CD14-positive monocyte (primary cell): ENCODE measurements around the gene MDK. TPM values are rescaled to one million over a fixed set of nuclear protein-coding genes. Genes with fewer than 3 reads are reported as not detected.

ENCODE experiments used
- DNase-seq, 3 donors: peaks; one replicate each; pipeline ENCODE4 v3.0.0-alpha.2; 2011 to 2022
- H2AFZ ChIP-seq: 2 replicates; pipeline ENCODE4 v1.6.0; 2012; ENCODE audit warnings: mild to moderate bottlenecking, low read depth, low read length, inconsistent platforms; ENCODE audit not compliant: insufficient read depth, poor library complexity, severe bottlenecking
- H3K27ac ChIP-seq, 2 donors: 1 replicate in 1 of 2; 2 replicates in 1 of 2; pipeline ENCODE4 v1.5.1; 2012 to 2013; ENCODE audit warnings: low read length in 2 of 2, control low read depth in 1 of 2, inconsistent platforms in 1 of 2, low read depth in 1 of 2, mild to moderate bottlenecking in 1 of 2
- H3K27me3 ChIP-seq, 2 donors: one replicate each; pipeline versions ENCODE4 v1.6.0 to v1.6.1; 2011 to 2013; ENCODE audit warnings: low read length in 2 of 2; ENCODE audit not compliant: control insufficient read depth in 2 of 2, insufficient read depth in 2 of 2
- H3K36me3 ChIP-seq, 2 donors: replicated peaks in 1 of 2; 1 replicate in 1 of 2; 2 replicates in 1 of 2; pipeline versions ENCODE4 v1.5.1 to v1.6.1; 2012 to 2013; ENCODE audit warnings: low read length in 2 of 2, control low read depth in 1 of 2, inconsistent platforms in 1 of 2, mild to moderate bottlenecking in 1 of 2; ENCODE audit not compliant: insufficient read depth in 2 of 2, control insufficient read depth in 1 of 2
- H3K4me1 ChIP-seq, 2 donors: 1 replicate in 1 of 2; 2 replicates in 1 of 2; pipeline versions ENCODE4 v1.5.1 to v1.6.1; 2012 to 2013; ENCODE audit warnings: low read length in 2 of 2, control low read depth in 1 of 2, inconsistent platforms in 1 of 2, mild to moderate bottlenecking in 1 of 2, moderate library complexity in 1 of 2; ENCODE audit not compliant: insufficient read depth in 2 of 2, control insufficient read depth in 1 of 2
- H3K4me2 ChIP-seq: replicated peaks from 2 replicates; pipeline ENCODE3; 2012; ENCODE audit warnings: low read length, moderate library complexity, mild to moderate bottlenecking; ENCODE audit not compliant: poor library complexity, severe bottlenecking; ENCODE audit errors: extremely low read depth
- H3K4me3 ChIP-seq, 3 experiments: fragments of 200-600 bp in 1 of 3; sonication (generic) in 1 of 3; replicated peaks in 1 of 3; 1 replicate in 2 of 3; 2 replicates in 1 of 3; pipeline ENCODE4 v1.5.1; 2011 to 2013; ENCODE audit warnings: low read length in 3 of 3, mild to moderate bottlenecking in 3 of 3, control low read depth in 2 of 3, low read depth in 2 of 3, inconsistent platforms in 1 of 3, moderate library complexity in 1 of 3
- H3K79me2 ChIP-seq: 2 replicates; pipeline ENCODE4 v1.6.0; 2012; ENCODE audit warnings: mild to moderate bottlenecking, control low read depth, inconsistent platforms, low read length, moderate library complexity; ENCODE audit not compliant: insufficient read depth
- H3K9ac ChIP-seq: 2 replicates; pipeline ENCODE4 v1.6.0; 2017; ENCODE audit warnings: low read length, mild to moderate bottlenecking; ENCODE audit not compliant: insufficient read depth, poor library complexity, severe bottlenecking
- H3K9me3 ChIP-seq, 2 donors: replicated peaks in 1 of 2; 1 replicate in 1 of 2; 2 replicates in 1 of 2; pipeline versions ENCODE4 v1.5.1 to v1.6.1; 2012 to 2013; ENCODE audit warnings: low read length in 2 of 2, control low read depth in 1 of 2; ENCODE audit not compliant: control insufficient read depth in 1 of 2, insufficient read depth in 1 of 2
- H4K20me1 ChIP-seq: 2 replicates; pipeline ENCODE4 v1.6.0; 2012; ENCODE audit warnings: mild to moderate bottlenecking, low read length, control low read depth, moderate library complexity; ENCODE audit not compliant: insufficient read depth
- H3K27ac Mint-ChIP-seq, 7 donors: one replicate each; pipeline ENCODE4 v1.8.0; 2020; ENCODE audit warnings: mild to moderate bottlenecking in 7 of 7, mixed read lengths in 7 of 7, moderate library complexity in 6 of 7, inconsistent platforms in 2 of 7
- H3K27me3 Mint-ChIP-seq, 3 donors: one replicate each; pipeline ENCODE4 v1.8.0; 2021 to 2022; ENCODE audit warnings: low read depth in 3 of 3, mild to moderate bottlenecking in 3 of 3, mixed read lengths in 3 of 3, moderate library complexity in 3 of 3, inconsistent platforms in 1 of 3
- H3K36me3 Mint-ChIP-seq, 2 donors: one replicate each; pipeline ENCODE4 v1.8.0; 2020; ENCODE audit warnings: mixed read lengths in 2 of 2, inconsistent platforms in 1 of 2, mild to moderate bottlenecking in 1 of 2
- H3K4me1 Mint-ChIP-seq: one replicate; pipeline ENCODE4 v1.8.0; 2020; ENCODE audit warnings: mild to moderate bottlenecking, mixed read lengths
- H3K4me3 Mint-ChIP-seq, 2 donors: one replicate each; pipeline ENCODE4 v1.8.0; 2020; ENCODE audit warnings: mild to moderate bottlenecking in 2 of 2, mixed read lengths in 2 of 2, moderate library complexity in 1 of 2
- H3K9me3 Mint-ChIP-seq, 7 donors: one replicate each; pipeline ENCODE4 v1.8.0; 2020 to 2022; ENCODE audit warnings: mixed read lengths in 7 of 7, mild to moderate bottlenecking in 6 of 7, moderate library complexity in 6 of 7, inconsistent platforms in 2 of 7
- WGBS: methylation state at CpG from one replicate; pipeline ENCODE4 v1.1.5; 2013; ENCODE audit warnings: missing lambda C conversion rate; ENCODE audit not compliant: insufficient coverage; 5-methylcytosine and 5-hydroxymethylcytosine counted together
- intact Hi-C, 2 donors: fragments of 100-400 bp; cut with micrococcal nuclease; formaldehyde crosslinking; loops; one replicate each; pipeline versions ENCODE4 v1.15.0 to v1.15.1; 2023
- polyA plus RNA-seq, 3 donors: library from polyadenylated mRNA; depleted of rRNA in 1 of 3; unstranded in 2 of 3; stranded (reverse) in 1 of 3; fragments of 300-500 nt in 2 of 3; fragments of >200 nt in 1 of 3; fragmentation: Illumina TruSeq in 2 of 3; gene quantifications; 1 replicate in 2 of 3; 2 replicates in 1 of 3; pipeline ENCODE4 v1.2.3, GENCODE V29; 2012 to 2021
- TF ChIP-seq, protein P1 (sequence below): fragments of 200-600 bp; IDR thresholded peaks from one replicate; pipeline ENCODE4 v1.8.0; 2022; ENCODE audit warnings: antibody characterized with exemption, mild to moderate bottlenecking

MDK gene
- polyA plus RNA-seq, 3 donors, result 2.8 TPM; not detected in 2

DNA sequence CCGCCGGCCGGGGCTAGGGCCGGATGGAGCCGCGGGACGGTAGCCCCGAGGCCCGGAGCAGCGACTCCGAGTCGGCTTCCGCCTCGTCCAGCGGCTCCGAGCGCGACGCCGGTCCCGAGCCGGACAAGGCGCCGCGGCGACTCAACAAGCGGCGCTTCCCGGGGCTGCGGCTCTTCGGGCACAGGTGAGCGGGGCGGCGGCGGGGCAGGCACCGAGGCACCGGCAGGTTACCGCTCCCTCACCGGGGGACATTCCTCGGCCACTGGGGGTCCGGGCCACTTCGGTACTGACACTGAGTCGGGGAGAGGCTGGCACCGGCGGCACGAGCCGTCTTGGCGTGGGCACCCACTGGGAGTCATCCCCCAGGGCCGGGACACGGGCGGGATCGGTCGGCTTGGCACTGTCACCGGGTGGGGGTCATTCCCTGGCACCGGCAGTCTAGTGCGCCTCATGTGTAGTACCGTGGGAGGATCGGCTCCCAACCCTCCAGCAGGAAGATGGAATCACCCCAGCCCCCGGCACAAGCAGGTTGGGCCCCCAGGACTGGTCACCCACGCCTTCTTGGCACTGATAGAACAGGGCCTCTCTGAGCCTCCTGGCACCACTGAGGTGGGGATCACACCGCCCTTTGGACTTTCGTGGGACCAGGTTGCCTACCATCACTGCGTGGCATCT, 33.7 kb upstream of the MDK start:
- H3K27me3 Mint-ChIP-seq, result peaks cover 0 to 1% (median 0%) of the 10 kb centered on the region in 3 donors
- H3K4me3 Mint-ChIP-seq, result peak overlapping the region; percentile 78 to 85
- H3K9me3 ChIP-seq, result no peaks in the 10 kb centered on the region
- H3K27me3 ChIP-seq, result no peaks in the 10 kb centered on the region
- no peak for DNase-seq
- H3K4me3 ChIP-seq, result peak overlapping the region; percentile 66 to 84 (median 66)
- whole genome bisulfite sequencing, result 4% methylated on average over 62 of the region's 63 CpGs
- TF ChIP-seq, protein P1, sequence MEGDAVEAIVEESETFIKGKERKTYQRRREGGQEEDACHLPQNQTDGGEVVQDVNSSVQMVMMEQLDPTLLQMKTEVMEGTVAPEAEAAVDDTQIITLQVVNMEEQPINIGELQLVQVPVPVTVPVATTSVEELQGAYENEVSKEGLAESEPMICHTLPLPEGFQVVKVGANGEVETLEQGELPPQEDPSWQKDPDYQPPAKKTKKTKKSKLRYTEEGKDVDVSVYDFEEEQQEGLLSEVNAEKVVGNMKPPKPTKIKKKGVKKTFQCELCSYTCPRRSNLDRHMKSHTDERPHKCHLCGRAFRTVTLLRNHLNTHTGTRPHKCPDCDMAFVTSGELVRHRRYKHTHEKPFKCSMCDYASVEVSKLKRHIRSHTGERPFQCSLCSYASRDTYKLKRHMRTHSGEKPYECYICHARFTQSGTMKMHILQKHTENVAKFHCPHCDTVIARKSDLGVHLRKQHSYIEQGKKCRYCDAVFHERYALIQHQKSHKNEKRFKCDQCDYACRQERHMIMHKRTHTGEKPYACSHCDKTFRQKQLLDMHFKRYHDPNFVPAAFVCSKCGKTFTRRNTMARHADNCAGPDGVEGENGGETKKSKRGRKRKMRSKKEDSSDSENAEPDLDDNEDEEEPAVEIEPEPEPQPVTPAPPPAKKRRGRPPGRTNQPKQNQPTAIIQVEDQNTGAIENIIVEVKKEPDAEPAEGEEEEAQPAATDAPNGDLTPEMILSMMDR, result no peak
- peak overlapping the region in 6 of 7 donors; percentile 11 to 85 (median 76) for H3K27ac Mint-ChIP-seq
- peak overlapping the region in 1 of 2 donors; percentile 63 for H3K27ac ChIP-seq
- H2AFZ ChIP-seq, result no peak overlapping the region
- H3K36me3 ChIP-seq, result peaks cover 17 to 24% of the 10 kb centered on the region in 2 donors
- peaks cover 83% of the 10 kb centered on the region for H3K4me1 Mint-ChIP-seq
- peak overlapping the region; percentile 86 for H3K4me2 ChIP-seq
- peaks cover 0 to 4% (median 0%) of the 10 kb centered on the region in 7 donors for H3K9me3 Mint-ChIP-seq
- peaks cover 73 to 85% of the 10 kb centered on the region in 2 donors for H3K4me1 ChIP-seq
- H4K20me1 ChIP-seq, result peaks cover 73% of the 10 kb centered on the region
- peaks cover 10 to 45% of the 10 kb centered on the region in 2 donors for H3K36me3 Mint-ChIP-seq
- peaks cover 92% of the 10 kb centered on the region for H3K79me2 ChIP-seq
- intact Hi-C loops, result loop anchor here in 1 of 2 donors (10.0 kb wide), 1 partner anchor 223 kb away; the partner anchor contains the start of gene PHF21A
- H3K9ac ChIP-seq, result peak overlapping the region; percentile 57

DNA sequence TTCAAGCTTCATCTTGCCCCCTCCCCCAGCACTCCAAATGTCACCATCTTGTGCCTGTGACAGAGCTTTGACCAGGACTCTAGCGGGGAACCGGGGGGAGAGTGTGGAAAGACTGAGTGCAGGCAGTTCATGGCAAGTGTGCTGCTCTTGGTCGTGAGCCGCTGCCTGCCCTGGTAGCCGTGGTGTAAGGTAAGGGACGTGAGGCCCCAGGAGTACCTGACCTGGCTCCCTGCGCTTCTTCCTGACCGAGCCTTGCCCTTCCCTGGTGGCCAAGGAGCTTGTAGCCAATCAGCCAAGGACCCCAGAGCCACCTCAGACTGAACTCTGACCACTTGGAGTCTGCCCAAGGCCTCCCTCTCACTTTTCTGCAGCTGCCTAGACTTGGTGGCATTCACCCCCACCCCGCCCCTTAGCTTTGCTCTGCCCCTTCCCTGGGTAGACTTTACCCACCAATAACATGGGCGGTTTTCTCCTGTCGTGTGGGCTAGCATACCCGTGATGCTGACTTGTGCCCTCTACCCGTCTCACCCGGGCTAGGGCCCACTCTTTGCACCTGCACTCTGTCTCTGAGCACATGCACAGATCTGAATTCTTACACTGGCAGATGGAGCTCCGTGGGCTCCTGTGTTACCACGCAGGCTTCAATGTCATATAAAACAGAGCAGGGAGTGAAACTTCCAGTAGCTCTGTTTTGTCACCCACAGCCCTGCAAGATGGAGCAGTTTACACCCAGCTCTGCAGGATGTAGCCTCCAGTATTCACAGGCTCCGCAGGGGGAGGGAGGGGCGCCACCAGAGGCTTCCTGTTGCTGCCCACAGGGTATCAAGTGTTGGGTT, 32.7 kb upstream of the MDK start:
- H3K36me3 ChIP-seq, result peaks cover 23 to 35% of the 10 kb centered on the region in 2 donors
- H3K9me3 Mint-ChIP-seq, result peaks cover 0 to 4% (median 0%) of the 10 kb centered on the region in 7 donors
- peak overlapping the region in 1 of 2 donors; percentile 63 for H3K27ac ChIP-seq
- TF ChIP-seq, protein P1, result no peak
- H4K20me1 ChIP-seq, result peaks cover 83% of the 10 kb centered on the region
- no peaks in the 10 kb centered on the region for H3K27me3 ChIP-seq
- H3K79me2 ChIP-seq, result peaks cover 98% of the 10 kb centered on the region
- H3K4me1 ChIP-seq, result peaks cover 70 to 84% of the 10 kb centered on the region in 2 donors
- peak overlapping the region; percentile 3 to 85 (median 71) for H3K27ac Mint-ChIP-seq
- no peak for DNase-seq
- H2AFZ ChIP-seq, result no peak overlapping the region
- H3K4me1 Mint-ChIP-seq, result peaks cover 83% of the 10 kb centered on the region
- peaks cover 12 to 53% of the 10 kb centered on the region in 2 donors for H3K36me3 Mint-ChIP-seq
- no peaks in the 10 kb centered on the region for H3K27me3 Mint-ChIP-seq
- H3K9ac ChIP-seq, result peak overlapping the region; percentile 57
- peak overlapping the region; percentile 78 to 85 for H3K4me3 Mint-ChIP-seq
- intact Hi-C loops, result loop anchor here in 1 of 2 donors (10.0 kb wide), 1 partner anchor 224 kb away; the partner anchor contains the start of gene PHF21A
- H3K4me2 ChIP-seq, result peak overlapping the region; percentile 86
- 15% methylated on average over 15 of the region's 18 CpGs for WGBS
- H3K9me3 ChIP-seq, result no peaks in the 10 kb centered on the region
- H3K4me3 ChIP-seq, result peak overlapping the region in 2 of 3 experiments; percentile 66 to 84
